NB4 (cell line): ENCODE data around the gene CUEDC2.

Experiments
- DNase-seq: peaks from one replicate; pipeline ENCODE4 v3.0.0; 2010; ENCODE audit warnings: low read depth
- H3K4me3 ChIP-seq: one replicate; pipeline ENCODE4 v1.5.1; 2011; ENCODE audit warnings: mild to moderate bottlenecking, low read depth, low read length, moderate library complexity
- CTCF ChIP-seq: IDR thresholded peaks from one replicate; pipeline ENCODE4 v1.5.1; 2012; ENCODE audit warnings: low read depth, low read length
- MAX ChIP-seq: IDR thresholded peaks from 2 replicates; pipeline ENCODE4 v1.6.1; 2011; ENCODE audit warnings: low read depth, low read length
- MYC ChIP-seq: IDR thresholded peaks from 2 replicates; pipeline ENCODE4 v1.6.1; 2011; ENCODE audit warnings: low read depth, low read length
- POLR2A ChIP-seq: IDR thresholded peaks from 2 replicates; pipeline ENCODE4 v1.6.1; 2011; ENCODE audit warnings: mild to moderate bottlenecking; ENCODE audit not compliant: insufficient read length; ENCODE audit errors: extremely low read depth

Gene CUEDC2

GRCh38 chr10:102384606-102385429 lies 47.6 kb downstream of the CUEDC2 start:
- H3K4me3 ChIP-seq: no peak overlapping the region
- no peak for DNase-seq
- TF ChIP-seq MYC (no peak), MAX (no peak), CTCF (no peak), POLR2A (no peak)

GRCh38 chr10:102384053-102384452 lies 48.3 kb downstream of the CUEDC2 start:
- TF ChIP-seq MAX: no peak
- no peak for TF ChIP-seq POLR2A
- peak; percentile 46 for TF ChIP-seq CTCF
- H3K4me3 ChIP-seq: no peak overlapping the region
- peak; percentile 57 for DNase-seq

GRCh38 chr10:102382871-102383270 lies 49.5 kb downstream of the CUEDC2 start:
- DNase-seq: no peak
- TF ChIP-seq MYC: no peak
- no peak for TF ChIP-seq CTCF
- TF ChIP-seq POLR2A: no peak
- TF ChIP-seq MAX: no peak
- no peak overlapping the region for H3K4me3 ChIP-seq

- H3K4me3 ChIP-seq: no peak overlapping the region
- DNase-seq: no peak
- no peak for TF ChIP-seq MYC
- no peak for TF ChIP-seq MAX
- TF ChIP-seq POLR2A: no peak
- no peak for TF ChIP-seq CTCF
Observed at GRCh38 chr10:102381983-102382382, 50.4 kb downstream of the CUEDC2 start.

GRCh38 chr10:102379383-102379782 lies 53.0 kb downstream of the CUEDC2 start:
- no peak for DNase-seq
- no peak overlapping the region for H3K4me3 ChIP-seq
- no peak for TF ChIP-seq MYC
- no peak for TF ChIP-seq MAX
- TF ChIP-seq CTCF: no peak
- TF ChIP-seq POLR2A: no peak
